Activated CD4-positive, alpha-beta T cell treated with anti-CD3 and anti-CD28 coated beads, Interleukin-2, Interleukin-4, amounts not matched to agents 100 ng/mL and 50 ng/mL, durations not matched to agents 16 hours and 8 hours (primary cell): ENCODE results near the gene CIRBP.
"Not testable (repeated sequence)": the region's sequence is repeated elsewhere in the genome, so short reads cannot be mapped to it uniquely, and the experiment has no call there.

ENCODE experiments used
- DNase-seq: peaks from one replicate; pipeline ENCODE4 v3.0.0-alpha.2; 2020; ENCODE audit warnings: low spot score

CIRBP gene

GRCh38 chr19:1312767-1313694 lies 43.9 kb downstream of the CIRBP start:
- no peak for DNase-seq

GRCh38 chr19:1313695-1314613 lies 44.8 kb downstream of the CIRBP start:
- DNase-seq, result no peak

GRCh38 chr19:1315470-1316166 lies 46.5 kb downstream of the CIRBP start:
- DNase-seq, result peak; percentile 15

- DNase-seq, result no peak
Measured at GRCh38 chr19:1316466-1316865, 47.3 kb downstream of the CIRBP start.

GRCh38 chr19:1317274-1318003 lies 48.3 kb downstream of the CIRBP start:
- no peak for DNase-seq

GRCh38 chr19:1318678-1319471 lies 49.7 kb downstream of the CIRBP start:
- no peak for DNase-seq

- not testable (repeated sequence) for DNase-seq
Measured at GRCh38 chr19:1320282-1320650, 51.1 kb downstream of the CIRBP start.

GRCh38 chr19:1321539-1321938 lies 52.4 kb downstream of the CIRBP start:
- DNase-seq, result no peak

- DNase-seq, result no peak
Measured at GRCh38 chr19:1322198-1322981, 53.3 kb downstream of the CIRBP start.

- no peak for DNase-seq
Measured at GRCh38 chr19:1324249-1324805, 55.2 kb downstream of the CIRBP start.
